HEK293 (cell line): Measurements from ENCODE around the gene IL4I1.

Source experiments
- GLIS2 ChIP-seq: fragments of 450-650 bp; formaldehyde crosslinking; IDR thresholded peaks from 2 replicates; pipeline ENCODE4 v1.5.1; 2016; ENCODE audit warnings: missing biosample characterization, missing genetic modification characterization
- KLF1 ChIP-seq: fragments of 450-650 bp; formaldehyde crosslinking; IDR thresholded peaks from 2 replicates; pipeline ENCODE4 v1.5.1; 2016; ENCODE audit warnings: missing biosample characterization, missing genetic modification characterization
- MYNN ChIP-seq: fragments of 450-650 bp; formaldehyde crosslinking; IDR thresholded peaks from 2 replicates; pipeline ENCODE4 v1.5.1; 2016; ENCODE audit warnings: missing biosample characterization, missing genetic modification characterization, borderline replicate concordance
- SCRT1 ChIP-seq: fragments of 450-650 bp; formaldehyde crosslinking; IDR thresholded peaks from 2 replicates; pipeline ENCODE4 v1.5.1; 2016; ENCODE audit warnings: missing biosample characterization, missing genetic modification characterization, borderline replicate concordance
- SP2 ChIP-seq: fragments of 450-650 bp; formaldehyde crosslinking; IDR thresholded peaks from 2 replicates; pipeline ENCODE4 v1.5.1; 2016; ENCODE audit warnings: missing biosample characterization, missing genetic modification characterization
- TCF7L2 ChIP-seq: IDR thresholded peaks from 2 replicates; pipeline ENCODE4 v1.6.1; 2011; ENCODE audit warnings: low read depth, mild to moderate bottlenecking, inconsistent platforms, low read length, moderate library complexity, borderline replicate concordance
- ZIC2 ChIP-seq: fragments of 450-650 bp; formaldehyde crosslinking; IDR thresholded peaks from 2 replicates; pipeline ENCODE4 v1.5.1; 2016; ENCODE audit warnings: missing biosample characterization, missing genetic modification characterization
- ZNF10 ChIP-seq: fragments of 450-650 bp; formaldehyde crosslinking; IDR thresholded peaks from 2 replicates; pipeline ENCODE4 v1.5.1; 2017; ENCODE audit warnings: missing biosample characterization, missing genetic modification characterization
- ZNF16 ChIP-seq: fragments of 450-650 bp; formaldehyde crosslinking; IDR thresholded peaks from 2 replicates; pipeline ENCODE4 v1.5.1; 2016; ENCODE audit warnings: low read depth, missing biosample characterization, missing genetic modification characterization
- ZNF2 ChIP-seq: fragments of 450-650 bp; formaldehyde crosslinking; IDR thresholded peaks from 2 replicates; pipeline ENCODE4 v1.5.1; 2016; ENCODE audit warnings: missing biosample characterization, missing genetic modification characterization
- ZNF221 ChIP-seq: fragments of 450-650 bp; formaldehyde crosslinking; IDR thresholded peaks from 2 replicates; pipeline ENCODE4 v1.5.1; 2017; ENCODE audit warnings: missing biosample characterization, missing genetic modification characterization, borderline replicate concordance
- ZNF354C ChIP-seq: fragments of 450-650 bp; formaldehyde crosslinking; IDR thresholded peaks from 2 replicates; pipeline ENCODE4 v1.5.1; 2016; ENCODE audit warnings: missing biosample characterization, missing genetic modification characterization, low read depth, borderline replicate concordance
- ZNF426 ChIP-seq: fragments of 450-650 bp; formaldehyde crosslinking; IDR thresholded peaks from 2 replicates; pipeline ENCODE4 v1.5.1; 2017; ENCODE audit warnings: missing biosample characterization, missing genetic modification characterization, mild to moderate bottlenecking, inconsistent platforms, moderate library complexity
- ZNF473 ChIP-seq: fragments of 450-650 bp; formaldehyde crosslinking; IDR thresholded peaks from 2 replicates; pipeline ENCODE4 v1.5.1; 2017; ENCODE audit warnings: missing biosample characterization, missing genetic modification characterization
- ZNF549 ChIP-seq: fragments of 450-650 bp; IDR thresholded peaks from 2 replicates; pipeline ENCODE4 v1.5.1; 2018; ENCODE audit warnings: missing biosample characterization, missing genetic modification characterization, mild to moderate bottlenecking, inconsistent platforms, moderate library complexity
- ZNF571 ChIP-seq: fragments of 450-650 bp; formaldehyde crosslinking; IDR thresholded peaks from 2 replicates; pipeline ENCODE4 v1.5.0; 2017; ENCODE audit warnings: missing biosample characterization, missing genetic modification characterization
- ZNF585B ChIP-seq: fragments of 450-650 bp; formaldehyde crosslinking; IDR thresholded peaks from 2 replicates; pipeline ENCODE4 v1.5.1; 2016; ENCODE audit warnings: missing biosample characterization, missing genetic modification characterization
- ZNF747 ChIP-seq: fragments of 450-650 bp; formaldehyde crosslinking; IDR thresholded peaks from 2 replicates; pipeline ENCODE4 v1.5.1; 2016; ENCODE audit warnings: missing biosample characterization, missing genetic modification characterization
- ZSCAN23 ChIP-seq: fragments of 450-650 bp; formaldehyde crosslinking; IDR thresholded peaks from 2 replicates; pipeline ENCODE4 v1.5.1; 2016; ENCODE audit warnings: missing biosample characterization, missing genetic modification characterization
- TF ChIP-seq, protein P1 (sequence below): sonication (generic); formaldehyde crosslinking; IDR thresholded peaks from 2 replicates; pipeline ENCODE4 v1.8.1; 2022; ENCODE audit warnings: mild to moderate bottlenecking, moderate library complexity, missing genetic modification reagents
- TF ChIP-seq, protein P2 (sequence below): fragments of 450-650 bp; formaldehyde crosslinking; IDR thresholded peaks from 2 replicates; pipeline ENCODE4 v1.5.1; 2017; ENCODE audit warnings: missing biosample characterization, missing genetic modification characterization
- TF ChIP-seq, protein P3 (sequence below): fragments of 450-650 bp; formaldehyde crosslinking; IDR thresholded peaks from 2 replicates; pipeline ENCODE4 v1.5.1; 2016; ENCODE audit warnings: missing biosample characterization, missing genetic modification characterization
- TF ChIP-seq, protein P4 (sequence below): fragments of 450-650 bp; formaldehyde crosslinking; IDR thresholded peaks from 2 replicates; pipeline ENCODE4 v1.5.1; 2016; ENCODE audit warnings: missing biosample characterization, missing genetic modification characterization, borderline replicate concordance
- TF ChIP-seq, protein P5 (sequence below): fragments of 450-650 bp; formaldehyde crosslinking; IDR thresholded peaks from 2 replicates; pipeline ENCODE4 v1.5.0; 2017; ENCODE audit warnings: missing biosample characterization, missing genetic modification characterization, borderline replicate concordance

Gene IL4I1

DNA sequence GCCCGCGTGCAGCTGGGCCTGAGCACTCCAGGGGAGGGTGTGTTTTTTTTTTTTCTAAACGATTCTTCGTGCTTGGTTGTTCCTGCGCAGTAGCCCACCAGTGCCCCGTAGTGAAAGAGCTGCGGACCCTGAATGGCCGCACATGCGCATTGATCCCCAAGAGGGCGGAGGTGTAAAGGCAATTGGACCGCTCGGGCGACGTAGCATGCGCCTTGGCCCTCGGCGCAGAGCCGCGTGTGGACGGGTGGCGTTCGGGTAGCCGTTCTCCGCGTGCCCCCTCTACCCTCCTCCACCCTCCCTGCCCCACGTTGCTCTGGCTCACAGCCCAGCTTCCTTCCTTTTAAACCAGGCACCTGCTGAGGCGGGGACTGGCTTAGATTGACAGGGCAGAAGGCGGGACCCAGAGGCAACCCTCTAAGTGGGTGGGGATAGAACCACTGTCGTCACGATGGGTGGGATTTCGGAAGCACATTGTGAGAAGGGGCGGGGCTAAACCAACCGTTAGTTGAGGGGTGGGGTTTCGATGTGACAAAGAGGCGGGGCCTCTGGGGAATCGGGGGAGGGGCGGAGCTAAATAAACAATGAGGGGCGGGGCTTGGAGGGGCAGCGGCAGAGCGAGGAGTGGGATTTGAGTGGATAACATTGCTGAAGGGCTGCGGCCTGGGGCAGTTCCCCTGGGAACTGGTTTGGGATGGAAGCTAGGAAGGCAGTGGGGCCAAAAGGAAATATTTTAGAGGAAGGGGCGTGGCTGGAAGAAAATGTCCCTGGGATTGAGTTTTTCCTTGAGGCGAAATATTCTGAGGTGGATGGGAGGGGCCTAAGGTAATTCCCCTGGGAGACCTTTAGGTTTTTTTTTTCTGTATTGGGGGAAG is 33.2 kb upstream of the IL4I1 start (continued):
- TF ChIP-seq ZNF426 (tag by site-specific recombination): no peak
- TF ChIP-seq ZNF585B: no peak
- TF ChIP-seq, protein P1, sequence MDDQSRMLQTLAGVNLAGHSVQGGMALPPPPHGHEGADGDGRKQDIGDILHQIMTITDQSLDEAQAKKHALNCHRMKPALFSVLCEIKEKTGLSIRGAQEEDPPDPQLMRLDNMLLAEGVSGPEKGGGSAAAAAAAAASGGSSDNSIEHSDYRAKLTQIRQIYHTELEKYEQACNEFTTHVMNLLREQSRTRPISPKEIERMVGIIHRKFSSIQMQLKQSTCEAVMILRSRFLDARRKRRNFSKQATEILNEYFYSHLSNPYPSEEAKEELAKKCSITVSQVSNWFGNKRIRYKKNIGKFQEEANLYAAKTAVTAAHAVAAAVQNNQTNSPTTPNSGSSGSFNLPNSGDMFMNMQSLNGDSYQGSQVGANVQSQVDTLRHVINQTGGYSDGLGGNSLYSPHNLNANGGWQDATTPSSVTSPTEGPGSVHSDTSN: peak; percentile 93
- TF ChIP-seq, protein P2, sequence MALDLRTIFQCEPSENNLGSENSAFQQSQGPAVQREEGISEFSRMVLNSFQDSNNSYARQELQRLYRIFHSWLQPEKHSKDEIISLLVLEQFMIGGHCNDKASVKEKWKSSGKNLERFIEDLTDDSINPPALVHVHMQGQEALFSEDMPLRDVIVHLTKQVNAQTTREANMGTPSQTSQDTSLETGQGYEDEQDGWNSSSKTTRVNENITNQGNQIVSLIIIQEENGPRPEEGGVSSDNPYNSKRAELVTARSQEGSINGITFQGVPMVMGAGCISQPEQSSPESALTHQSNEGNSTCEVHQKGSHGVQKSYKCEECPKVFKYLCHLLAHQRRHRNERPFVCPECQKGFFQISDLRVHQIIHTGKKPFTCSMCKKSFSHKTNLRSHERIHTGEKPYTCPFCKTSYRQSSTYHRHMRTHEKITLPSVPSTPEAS (tag by site-specific recombination): no peak
- TF ChIP-seq ZSCAN23 (tag by site-specific recombination): no peak; the same call in 1 of the 2 replicates
- TF ChIP-seq TCF7L2: no peak
- TF ChIP-seq ZNF10 (tag by site-specific recombination): peak; percentile 52; the same call in 1 of the 2 replicates
- TF ChIP-seq ZNF2 (tag by site-specific recombination): peak; percentile 69
- TF ChIP-seq SCRT1 (tag by site-specific recombination): peak; percentile 71; the same call in 1 of the 2 replicates
- TF ChIP-seq SP2 (tag by site-specific recombination): peak; percentile 89
- TF ChIP-seq MYNN: no peak
- TF ChIP-seq ZIC2 (tag by site-specific recombination): peak; percentile 6; the same call in 1 of the 2 replicates
- no peak for TF ChIP-seq ZNF549 (tag by site-specific recombination)
- TF ChIP-seq ZNF571 (tag by site-specific recombination): no peak
- TF ChIP-seq, protein P3, sequence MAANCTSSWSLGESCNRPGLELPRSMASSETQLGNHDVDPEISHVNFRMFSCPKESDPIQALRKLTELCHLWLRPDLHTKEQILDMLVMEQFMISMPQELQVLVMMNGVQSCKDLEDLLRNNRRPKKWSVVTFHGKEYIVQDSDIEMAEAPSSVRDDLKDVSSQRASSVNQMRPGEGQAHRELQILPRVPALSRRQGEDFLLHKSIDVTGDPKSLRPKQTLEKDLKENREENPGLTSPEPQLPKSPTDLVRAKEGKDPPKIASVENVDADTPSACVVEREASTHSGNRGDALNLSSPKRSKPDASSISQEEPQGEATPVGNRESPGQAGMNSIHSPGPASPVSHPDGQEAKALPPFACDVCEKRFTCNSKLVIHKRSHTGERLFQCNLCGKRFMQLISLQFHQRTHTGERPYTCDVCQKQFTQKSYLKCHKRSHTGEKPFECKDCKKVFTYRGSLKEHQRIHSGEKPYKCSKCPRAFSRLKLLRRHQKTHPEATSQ (tag by site-specific recombination): no peak
- TF ChIP-seq ZNF473: no peak
- no peak for TF ChIP-seq ZNF221 (tag by site-specific recombination)
- TF ChIP-seq, protein P4, sequence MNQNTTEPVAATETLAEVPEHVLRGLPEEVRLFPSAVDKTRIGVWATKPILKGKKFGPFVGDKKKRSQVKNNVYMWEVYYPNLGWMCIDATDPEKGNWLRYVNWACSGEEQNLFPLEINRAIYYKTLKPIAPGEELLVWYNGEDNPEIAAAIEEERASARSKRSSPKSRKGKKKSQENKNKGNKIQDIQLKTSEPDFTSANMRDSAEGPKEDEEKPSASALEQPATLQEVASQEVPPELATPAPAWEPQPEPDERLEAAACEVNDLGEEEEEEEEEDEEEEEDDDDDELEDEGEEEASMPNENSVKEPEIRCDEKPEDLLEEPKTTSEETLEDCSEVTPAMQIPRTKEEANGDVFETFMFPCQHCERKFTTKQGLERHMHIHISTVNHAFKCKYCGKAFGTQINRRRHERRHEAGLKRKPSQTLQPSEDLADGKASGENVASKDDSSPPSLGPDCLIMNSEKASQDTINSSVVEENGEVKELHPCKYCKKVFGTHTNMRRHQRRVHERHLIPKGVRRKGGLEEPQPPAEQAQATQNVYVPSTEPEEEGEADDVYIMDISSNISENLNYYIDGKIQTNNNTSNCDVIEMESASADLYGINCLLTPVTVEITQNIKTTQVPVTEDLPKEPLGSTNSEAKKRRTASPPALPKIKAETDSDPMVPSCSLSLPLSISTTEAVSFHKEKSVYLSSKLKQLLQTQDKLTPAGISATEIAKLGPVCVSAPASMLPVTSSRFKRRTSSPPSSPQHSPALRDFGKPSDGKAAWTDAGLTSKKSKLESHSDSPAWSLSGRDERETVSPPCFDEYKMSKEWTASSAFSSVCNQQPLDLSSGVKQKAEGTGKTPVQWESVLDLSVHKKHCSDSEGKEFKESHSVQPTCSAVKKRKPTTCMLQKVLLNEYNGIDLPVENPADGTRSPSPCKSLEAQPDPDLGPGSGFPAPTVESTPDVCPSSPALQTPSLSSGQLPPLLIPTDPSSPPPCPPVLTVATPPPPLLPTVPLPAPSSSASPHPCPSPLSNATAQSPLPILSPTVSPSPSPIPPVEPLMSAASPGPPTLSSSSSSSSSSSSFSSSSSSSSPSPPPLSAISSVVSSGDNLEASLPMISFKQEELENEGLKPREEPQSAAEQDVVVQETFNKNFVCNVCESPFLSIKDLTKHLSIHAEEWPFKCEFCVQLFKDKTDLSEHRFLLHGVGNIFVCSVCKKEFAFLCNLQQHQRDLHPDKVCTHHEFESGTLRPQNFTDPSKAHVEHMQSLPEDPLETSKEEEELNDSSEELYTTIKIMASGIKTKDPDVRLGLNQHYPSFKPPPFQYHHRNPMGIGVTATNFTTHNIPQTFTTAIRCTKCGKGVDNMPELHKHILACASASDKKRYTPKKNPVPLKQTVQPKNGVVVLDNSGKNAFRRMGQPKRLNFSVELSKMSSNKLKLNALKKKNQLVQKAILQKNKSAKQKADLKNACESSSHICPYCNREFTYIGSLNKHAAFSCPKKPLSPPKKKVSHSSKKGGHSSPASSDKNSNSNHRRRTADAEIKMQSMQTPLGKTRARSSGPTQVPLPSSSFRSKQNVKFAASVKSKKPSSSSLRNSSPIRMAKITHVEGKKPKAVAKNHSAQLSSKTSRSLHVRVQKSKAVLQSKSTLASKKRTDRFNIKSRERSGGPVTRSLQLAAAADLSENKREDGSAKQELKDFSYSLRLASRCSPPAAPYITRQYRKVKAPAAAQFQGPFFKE (tag by site-specific recombination): no peak
- no peak for TF ChIP-seq GLIS2 (tag by site-specific recombination)
- TF ChIP-seq ZNF16 (tag by site-specific recombination): no peak
- no peak; the same call in 1 of the 2 replicates for TF ChIP-seq KLF1 (tag by site-specific recombination)
- TF ChIP-seq ZNF354C: no peak
- TF ChIP-seq ZNF747 (tag by site-specific recombination): no peak
- TF ChIP-seq, protein P5, sequence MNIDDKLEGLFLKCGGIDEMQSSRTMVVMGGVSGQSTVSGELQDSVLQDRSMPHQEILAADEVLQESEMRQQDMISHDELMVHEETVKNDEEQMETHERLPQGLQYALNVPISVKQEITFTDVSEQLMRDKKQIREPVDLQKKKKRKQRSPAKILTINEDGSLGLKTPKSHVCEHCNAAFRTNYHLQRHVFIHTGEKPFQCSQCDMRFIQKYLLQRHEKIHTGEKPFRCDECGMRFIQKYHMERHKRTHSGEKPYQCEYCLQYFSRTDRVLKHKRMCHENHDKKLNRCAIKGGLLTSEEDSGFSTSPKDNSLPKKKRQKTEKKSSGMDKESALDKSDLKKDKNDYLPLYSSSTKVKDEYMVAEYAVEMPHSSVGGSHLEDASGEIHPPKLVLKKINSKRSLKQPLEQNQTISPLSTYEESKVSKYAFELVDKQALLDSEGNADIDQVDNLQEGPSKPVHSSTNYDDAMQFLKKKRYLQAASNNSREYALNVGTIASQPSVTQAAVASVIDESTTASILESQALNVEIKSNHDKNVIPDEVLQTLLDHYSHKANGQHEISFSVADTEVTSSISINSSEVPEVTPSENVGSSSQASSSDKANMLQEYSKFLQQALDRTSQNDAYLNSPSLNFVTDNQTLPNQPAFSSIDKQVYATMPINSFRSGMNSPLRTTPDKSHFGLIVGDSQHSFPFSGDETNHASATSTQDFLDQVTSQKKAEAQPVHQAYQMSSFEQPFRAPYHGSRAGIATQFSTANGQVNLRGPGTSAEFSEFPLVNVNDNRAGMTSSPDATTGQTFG (tag by site-specific recombination): no peak
